Neural crest cell (in vitro differentiated cells): ENCODE data around the gene UBAP1L. TPM values are rescaled to one million over a fixed set of nuclear protein-coding genes. Genes with fewer than 3 reads are reported as not detected.

ENCODE experiments used
- DNase-seq: peaks from one replicate; pipeline ENCODE4 v3.0.0; 2021; ENCODE audit warnings: low read depth, mixed read lengths, low spot score
- H3K27ac Mint-ChIP-seq: one replicate; pipeline ENCODE4 v1.8.0; 2021; ENCODE audit warnings: mild to moderate bottlenecking, mixed read lengths; ENCODE audit not compliant: unreplicated experiment
- H3K27me3 Mint-ChIP-seq: 2 replicates; pipeline ENCODE4 v1.8.0; 2021; ENCODE audit warnings: low read depth, mild to moderate bottlenecking, mixed read lengths
- H3K36me3 Mint-ChIP-seq: 2 replicates; pipeline ENCODE4 v1.8.0; 2021; ENCODE audit warnings: low read depth, mild to moderate bottlenecking, mixed read lengths
- H3K4me1 Mint-ChIP-seq: 2 replicates; pipeline ENCODE4 v1.8.0; 2021; ENCODE audit warnings: mixed read lengths
- H3K4me3 Mint-ChIP-seq: one replicate; pipeline ENCODE4 v1.8.0; 2021; ENCODE audit warnings: mild to moderate bottlenecking, mixed read lengths
- H3K9me3 Mint-ChIP-seq: 2 replicates; pipeline ENCODE4 v1.8.0; 2021; ENCODE audit warnings: mixed read lengths
- total RNA-seq: library from RNA; stranded (reverse); gene quantifications from 2 replicates; pipeline ENCODE4 v1.2.1, GENCODE V29; 2021
- TF ChIP-seq, protein P1 (sequence below): fragments of 200-600 bp; sonication (generic); conservative IDR thresholded peaks from 2 replicates; pipeline ENCODE4 v1.5.0; 2021; ENCODE audit warnings: antibody characterized with exemption, mild to moderate bottlenecking

UBAP1L gene
- total RNA-seq, 1 donor from 2014 or later = 3.6 TPM

GRCh38 chr15:65058394-65059368, 56.3 kb downstream of the UBAP1L start:
- no peaks in the 10 kb centered on the region for H3K36me3 Mint-ChIP-seq
- H3K4me3 Mint-ChIP-seq = no peak overlapping the region
- H3K27me3 Mint-ChIP-seq = no peaks in the 10 kb centered on the region
- H3K9me3 Mint-ChIP-seq = no peaks in the 10 kb centered on the region
- TF ChIP-seq, protein P1, sequence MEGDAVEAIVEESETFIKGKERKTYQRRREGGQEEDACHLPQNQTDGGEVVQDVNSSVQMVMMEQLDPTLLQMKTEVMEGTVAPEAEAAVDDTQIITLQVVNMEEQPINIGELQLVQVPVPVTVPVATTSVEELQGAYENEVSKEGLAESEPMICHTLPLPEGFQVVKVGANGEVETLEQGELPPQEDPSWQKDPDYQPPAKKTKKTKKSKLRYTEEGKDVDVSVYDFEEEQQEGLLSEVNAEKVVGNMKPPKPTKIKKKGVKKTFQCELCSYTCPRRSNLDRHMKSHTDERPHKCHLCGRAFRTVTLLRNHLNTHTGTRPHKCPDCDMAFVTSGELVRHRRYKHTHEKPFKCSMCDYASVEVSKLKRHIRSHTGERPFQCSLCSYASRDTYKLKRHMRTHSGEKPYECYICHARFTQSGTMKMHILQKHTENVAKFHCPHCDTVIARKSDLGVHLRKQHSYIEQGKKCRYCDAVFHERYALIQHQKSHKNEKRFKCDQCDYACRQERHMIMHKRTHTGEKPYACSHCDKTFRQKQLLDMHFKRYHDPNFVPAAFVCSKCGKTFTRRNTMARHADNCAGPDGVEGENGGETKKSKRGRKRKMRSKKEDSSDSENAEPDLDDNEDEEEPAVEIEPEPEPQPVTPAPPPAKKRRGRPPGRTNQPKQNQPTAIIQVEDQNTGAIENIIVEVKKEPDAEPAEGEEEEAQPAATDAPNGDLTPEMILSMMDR = no peak
- no peak overlapping the region for H3K27ac Mint-ChIP-seq
- no peak for DNase-seq
- peaks cover 28% of the 10 kb centered on the region for H3K4me1 Mint-ChIP-seq

- H3K36me3 Mint-ChIP-seq = no peaks in the 10 kb centered on the region
- no peak overlapping the region for H3K4me3 Mint-ChIP-seq
- peaks cover 28% of the 10 kb centered on the region for H3K4me1 Mint-ChIP-seq
- TF ChIP-seq, protein P1 = no peak
- no peak for DNase-seq
- H3K27ac Mint-ChIP-seq = no peak overlapping the region
- no peaks in the 10 kb centered on the region for H3K9me3 Mint-ChIP-seq
- H3K27me3 Mint-ChIP-seq = no peaks in the 10 kb centered on the region
These were observed 57.5 kb downstream of the UBAP1L start for GRCh38 chr15:65057549-65057940.

GRCh38 chr15:65056868-65057548, 58.0 kb downstream of the UBAP1L start:
- Mint-ChIP-seq H3K4me1 (peaks cover 28% of the 10 kb centered on the region), H3K36me3 (no peaks in the 10 kb centered on the region), H3K27me3 (no peaks in the 10 kb centered on the region), H3K27ac (peak overlapping the region; percentile 31), H3K4me3 (no peak overlapping the region), H3K9me3 (no peaks in the 10 kb centered on the region)
- DNase-seq = no peak
- TF ChIP-seq, protein P1 = no peak

- Mint-ChIP-seq H3K4me1 (peaks cover 28% of the 10 kb centered on the region), H3K36me3 (no peaks in the 10 kb centered on the region), H3K9me3 (no peaks in the 10 kb centered on the region), H3K27me3 (no peaks in the 10 kb centered on the region), H3K27ac (no peak overlapping the region), H3K4me3 (no peak overlapping the region)
- DNase-seq = no peak
- TF ChIP-seq, protein P1 = no peak
These were observed 58.9 kb downstream of the UBAP1L start for GRCh38 chr15:65056106-65056505.

- TF ChIP-seq, protein P1 = no peak
- Mint-ChIP-seq H3K4me1 (peaks cover 30% of the 10 kb centered on the region), H3K9me3 (no peaks in the 10 kb centered on the region), H3K27me3 (no peaks in the 10 kb centered on the region), H3K27ac (peak overlapping the region; percentile 40), H3K36me3 (no peaks in the 10 kb centered on the region), H3K4me3 (no peak overlapping the region)
- DNase-seq = no peak
These were observed 59.7 kb downstream of the UBAP1L start for GRCh38 chr15:65055201-65055870.
